GM18868 (cell line): ENCODE measurements around the gene ZNF662.

Source experiments
- ATAC-seq: cut with Tn5 transposase; IDR thresholded peaks from one replicate; pipeline ENCODE4 v1.9.1; 2021; ENCODE audit warnings: mild to moderate bottlenecking, moderate library complexity; ENCODE audit not compliant: unreplicated experiment

The ZNF662 gene

GRCh38 chr3:42935472-42935871 is 29.5 kb downstream of the ZNF662 start:
- ATAC-seq: no peak

- ATAC-seq: no peak
Measured at GRCh38 chr3:42936157-42936981, 30.4 kb downstream of the ZNF662 start.

GRCh38 chr3:42937334-42937733 is 31.4 kb downstream of the ZNF662 start:
- ATAC-seq: no peak

GRCh38 chr3:42942693-42943092 is 36.8 kb downstream of the ZNF662 start:
- ATAC-seq: no peak

- ATAC-seq: no peak
Measured at GRCh38 chr3:42946050-42946449, 40.1 kb downstream of the ZNF662 start.

GRCh38 chr3:42957573-42957972 is 51.6 kb downstream of the ZNF662 start:
- ATAC-seq: no peak

GRCh38 chr3:42960282-42960681 is 54.3 kb downstream of the ZNF662 start:
- no peak for ATAC-seq

- no peak for ATAC-seq
Measured at GRCh38 chr3:42960786-42961185, 54.8 kb downstream of the ZNF662 start.

GRCh38 chr3:42961633-42962032 is 55.7 kb downstream of the ZNF662 start:
- ATAC-seq: no peak

GRCh38 chr3:42963269-42963668 is 57.3 kb downstream of the ZNF662 start:
- ATAC-seq: no peak

- ATAC-seq: no peak
Measured at GRCh38 chr3:42964266-42964665, 58.3 kb downstream of the ZNF662 start.
